HG03025 (cell line): ENCODE data around the gene RNF130.
"Not testable (repeated sequence)": the region's sequence is repeated elsewhere in the genome, so short reads cannot be mapped to it uniquely, and the experiment has no call there.

Source experiments
- ATAC-seq: cut with Tn5 transposase; IDR thresholded peaks from one replicate; pipeline ENCODE4 v1.9.1; 2021; ENCODE audit warnings: mild to moderate bottlenecking, moderate library complexity; ENCODE audit not compliant: unreplicated experiment, low FRiP score

Gene RNF130

DNA sequence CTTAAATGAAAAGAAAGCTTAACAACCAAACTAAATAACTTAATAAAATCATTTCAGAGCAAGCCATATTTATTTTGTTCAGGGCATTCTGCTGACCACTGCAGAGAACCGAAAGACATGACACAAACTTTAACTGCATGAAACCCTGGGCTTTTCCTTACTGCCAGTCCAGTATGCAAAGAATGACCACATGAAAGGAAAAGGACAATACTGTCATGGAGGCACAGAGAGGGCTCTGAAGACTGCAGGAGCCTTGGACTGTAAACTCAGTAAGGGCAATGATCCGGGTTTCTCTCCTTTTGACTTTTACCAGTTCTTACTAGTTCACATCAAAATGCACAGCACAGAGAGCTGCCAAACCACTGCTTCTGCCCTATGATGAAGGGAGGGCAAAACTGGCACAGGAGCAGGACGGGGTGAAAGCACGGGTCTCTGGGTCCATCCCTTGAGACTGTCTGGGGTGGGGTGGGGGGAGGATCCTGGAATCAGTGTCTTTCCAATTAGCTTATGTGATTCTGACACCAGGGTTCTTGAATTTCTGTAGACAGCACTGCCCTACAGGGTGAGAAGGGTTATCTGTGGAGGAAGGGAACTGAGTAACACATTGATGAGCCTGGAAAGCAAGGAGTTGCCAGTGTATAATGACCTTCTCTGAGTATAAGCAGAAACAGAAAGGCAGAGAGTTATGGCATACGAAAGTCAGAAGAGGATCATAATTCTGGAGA is 44.7 kb downstream of the RNF130 start:
- no peak for ATAC-seq

DNA sequence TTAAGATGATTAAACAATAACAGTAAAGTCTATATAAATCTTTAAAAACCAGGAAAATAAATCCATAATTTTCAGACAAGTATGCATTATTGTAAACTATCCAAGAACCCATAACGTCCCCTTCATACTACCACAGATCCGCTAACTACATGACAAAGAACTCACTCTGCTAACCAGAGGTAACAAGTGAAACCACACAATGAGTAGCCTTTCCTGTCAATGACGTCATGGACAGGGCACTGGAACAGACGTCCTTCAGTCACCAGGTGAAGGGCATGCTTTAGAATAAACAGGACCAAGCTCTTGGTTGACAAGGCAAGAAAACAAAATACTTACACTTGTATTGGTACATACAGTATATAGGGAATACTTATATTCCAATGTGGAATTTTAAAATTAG is 45.2 kb downstream of the RNF130 start:
- no peak for ATAC-seq

DNA sequence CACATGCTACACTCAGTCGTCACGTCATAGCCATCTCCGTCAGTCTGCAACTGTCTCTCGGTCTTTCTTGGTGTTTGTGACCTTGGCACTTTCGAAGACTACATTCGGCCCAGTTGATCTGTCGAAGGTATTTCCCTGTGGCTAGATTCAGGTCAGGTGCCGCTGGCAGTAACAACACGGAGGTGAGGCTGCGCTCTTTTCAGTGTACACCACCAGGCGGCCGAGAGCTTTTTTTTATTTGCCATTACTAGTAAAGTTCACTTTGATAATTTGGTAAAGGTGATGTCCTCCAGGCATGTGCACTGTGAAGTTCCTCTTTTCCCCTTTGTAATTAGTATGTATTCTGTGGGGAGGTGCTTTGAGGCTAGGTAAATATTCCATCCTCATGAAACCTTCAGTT is 49.7 kb downstream of the RNF130 start:
- no peak for ATAC-seq

DNA sequence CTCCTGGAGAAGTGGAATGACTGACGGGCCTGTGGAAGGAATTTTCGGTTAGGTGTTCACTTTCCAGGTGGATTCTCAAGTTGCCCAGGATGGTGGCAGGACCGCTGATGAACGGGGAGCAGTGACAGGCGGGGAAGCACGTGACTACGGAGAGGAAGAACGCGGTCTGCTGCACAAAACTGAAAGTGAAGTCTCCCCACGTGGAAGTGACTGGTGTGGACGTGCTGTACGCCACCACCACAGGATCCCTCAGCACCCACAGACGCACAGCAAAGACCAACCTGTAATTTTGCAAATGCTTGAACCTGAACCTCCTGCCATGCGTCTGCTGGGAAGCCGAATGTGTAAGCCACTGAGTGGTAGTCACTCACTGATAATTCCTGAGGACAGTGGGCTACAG is 51.4 kb downstream of the RNF130 start:
- no peak for ATAC-seq

DNA sequence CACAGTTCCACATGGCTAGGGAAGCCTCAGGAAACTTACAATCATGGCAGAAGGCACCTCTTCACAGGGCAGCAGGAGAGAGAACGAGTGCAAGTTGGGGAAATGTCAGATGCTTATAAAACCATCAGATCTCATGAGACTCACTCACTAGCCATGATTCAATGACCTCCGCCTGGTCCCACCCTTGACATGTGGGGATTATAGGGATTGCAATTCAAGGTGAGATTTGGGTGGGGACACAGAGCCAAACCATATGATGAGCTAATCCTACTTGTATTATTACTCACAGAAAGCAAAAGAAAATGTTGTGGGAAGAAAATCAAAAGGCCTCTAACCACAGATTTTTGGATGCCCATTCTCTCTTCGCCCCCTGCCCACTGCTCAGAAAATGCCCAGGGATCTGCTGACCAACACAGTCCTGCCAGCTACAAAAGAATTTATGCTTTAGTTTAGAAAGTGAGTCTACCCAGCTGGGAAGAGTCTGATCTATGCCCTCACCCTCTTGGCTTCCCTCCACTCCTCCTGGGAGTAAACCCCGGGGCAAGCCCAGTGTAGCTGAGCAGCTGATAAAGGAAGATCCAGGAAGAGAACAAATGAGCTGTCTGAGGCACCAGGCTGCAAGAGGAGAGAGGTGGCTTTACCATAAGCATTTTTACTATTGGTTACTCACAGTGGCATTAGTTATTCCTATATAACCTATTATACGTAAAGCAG is 53.1 kb downstream of the RNF130 start:
- ATAC-seq, result no peak

DNA sequence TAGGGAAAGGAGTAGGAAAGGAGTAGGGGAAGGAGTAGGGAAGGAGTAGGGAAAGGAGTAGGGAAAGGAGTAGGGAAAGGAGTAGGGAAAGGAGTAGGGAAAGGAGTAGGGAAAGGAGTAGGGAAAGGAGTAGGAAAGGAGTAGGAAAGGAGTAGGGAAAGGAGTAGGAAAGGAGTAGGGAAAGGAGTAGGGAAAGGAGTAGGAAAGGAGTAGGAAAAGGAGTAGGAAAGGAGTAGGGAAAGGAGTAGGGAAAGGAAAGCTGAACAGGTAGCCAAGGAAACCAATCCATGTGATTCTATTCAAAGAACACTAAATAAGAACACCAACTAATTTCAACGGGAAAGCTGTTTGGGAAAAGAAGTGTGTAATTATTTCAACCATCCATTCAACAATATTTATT is 56.0 kb downstream of the RNF130 start:
- ATAC-seq, result not testable (repeated sequence)

DNA sequence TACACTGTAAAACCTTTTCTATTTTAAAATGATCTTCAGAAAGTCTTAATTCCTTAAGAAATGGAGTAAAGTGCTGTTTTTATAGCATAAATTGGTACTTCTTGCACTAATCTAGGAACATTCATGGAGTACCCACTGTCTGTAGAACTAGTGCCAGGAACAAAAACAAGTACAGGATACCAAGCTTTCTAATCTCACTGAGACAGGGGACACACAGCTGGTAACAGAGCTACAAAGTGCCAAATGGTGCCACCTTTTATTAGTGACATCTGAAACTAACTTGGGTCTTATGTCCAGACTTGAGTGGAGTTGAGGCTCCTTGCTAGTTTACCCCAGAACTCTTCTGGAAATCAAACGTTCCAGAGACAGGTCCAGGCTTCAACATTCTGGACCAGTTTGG is 57.9 kb downstream of the RNF130 start:
- no peak for ATAC-seq

DNA sequence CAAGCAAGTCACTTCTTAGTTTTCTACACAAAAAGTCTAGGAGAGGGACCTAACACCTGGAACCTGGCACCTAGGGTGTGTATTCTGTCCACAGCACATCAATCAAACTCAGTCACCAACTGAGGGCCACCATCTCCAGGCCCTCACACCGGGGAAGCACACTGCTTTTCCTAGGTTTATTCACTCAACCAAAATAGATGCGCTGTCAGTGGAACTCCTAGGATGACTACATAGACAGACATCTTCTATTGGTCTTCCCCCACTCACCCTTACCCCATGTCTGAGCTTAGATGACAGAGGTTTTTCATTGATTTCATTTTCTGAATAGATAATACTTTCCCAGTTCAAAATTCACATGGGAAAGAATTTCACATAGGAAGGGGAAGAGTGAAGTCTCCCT is 59.2 kb downstream of the RNF130 start:
- ATAC-seq, result no peak

DNA sequence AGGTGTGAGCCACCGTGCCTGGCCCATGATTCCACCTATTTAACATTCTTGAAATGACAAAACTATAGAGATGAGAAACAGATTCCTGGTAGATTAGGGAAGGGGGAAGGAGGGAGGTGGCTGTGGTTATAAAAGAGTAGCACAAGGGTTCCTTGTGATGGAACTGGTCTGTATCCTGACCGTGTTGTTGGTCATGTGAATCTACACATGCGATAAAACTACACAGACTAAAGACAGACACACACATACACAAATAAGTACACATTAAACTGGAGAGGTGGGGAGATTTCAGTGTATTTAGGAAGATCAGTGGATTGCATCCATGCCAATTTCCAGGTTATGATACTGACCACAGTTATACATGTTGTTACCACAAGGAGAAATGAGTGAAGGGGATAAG is 60.9 kb downstream of the RNF130 start:
- no peak for ATAC-seq

DNA sequence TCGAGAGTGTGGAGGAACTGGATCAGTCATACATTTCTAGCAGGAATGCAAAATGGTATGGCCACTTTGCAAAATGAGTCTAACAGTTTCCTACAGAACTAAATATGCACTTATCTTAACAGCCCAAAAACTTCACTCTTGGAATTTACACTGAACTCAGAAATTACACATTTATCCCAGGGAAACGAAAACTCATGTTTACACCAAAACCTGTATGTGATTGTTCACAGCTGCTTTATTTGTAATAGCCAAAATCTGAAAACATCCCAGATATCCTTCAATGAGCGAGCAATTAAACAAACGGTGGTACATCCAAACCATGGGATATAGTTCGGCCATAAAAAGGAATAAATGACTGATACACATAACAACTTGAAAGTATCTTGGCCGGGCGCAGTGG is 62.0 kb downstream of the RNF130 start:
- no peak for ATAC-seq

DNA sequence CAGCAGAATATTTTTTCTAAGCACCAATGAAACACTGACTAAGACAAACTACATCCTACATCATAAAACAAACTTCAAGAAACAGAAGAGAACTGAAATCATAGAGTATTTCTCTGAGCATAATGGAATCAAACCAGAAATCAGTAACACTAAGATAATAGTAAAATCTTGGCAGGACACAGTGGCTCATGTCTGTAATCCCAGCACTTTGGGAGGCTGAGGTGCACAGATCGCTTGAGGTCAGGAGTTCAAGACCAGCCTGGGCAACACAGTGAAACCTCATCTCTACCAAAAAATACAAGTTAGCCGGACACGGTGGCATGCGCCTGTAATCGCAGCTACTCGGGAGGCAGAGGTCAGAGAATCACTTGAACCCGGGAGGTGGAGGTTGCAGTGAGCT is 63.1 kb downstream of the RNF130 start:
- ATAC-seq, result no peak

DNA sequence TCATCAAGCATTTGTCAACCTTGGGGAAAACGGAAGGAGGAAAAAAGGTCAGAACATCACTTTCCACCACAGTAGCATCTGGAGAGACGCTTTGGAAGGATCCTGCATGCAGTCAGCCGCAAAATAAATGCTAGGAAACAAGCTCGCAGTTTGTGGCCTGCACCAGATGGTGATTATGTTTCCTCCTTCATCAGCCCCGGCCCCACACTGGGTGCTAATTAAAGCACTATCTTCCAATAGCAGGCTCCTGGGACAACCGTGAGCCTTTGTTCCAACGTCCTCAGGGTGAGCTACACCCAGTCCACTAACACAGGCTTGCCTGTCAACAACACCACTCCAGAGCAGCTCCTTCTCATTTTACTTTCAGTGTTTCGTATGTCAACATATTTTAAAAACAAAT is 64.0 kb downstream of the RNF130 start:
- no peak for ATAC-seq

DNA sequence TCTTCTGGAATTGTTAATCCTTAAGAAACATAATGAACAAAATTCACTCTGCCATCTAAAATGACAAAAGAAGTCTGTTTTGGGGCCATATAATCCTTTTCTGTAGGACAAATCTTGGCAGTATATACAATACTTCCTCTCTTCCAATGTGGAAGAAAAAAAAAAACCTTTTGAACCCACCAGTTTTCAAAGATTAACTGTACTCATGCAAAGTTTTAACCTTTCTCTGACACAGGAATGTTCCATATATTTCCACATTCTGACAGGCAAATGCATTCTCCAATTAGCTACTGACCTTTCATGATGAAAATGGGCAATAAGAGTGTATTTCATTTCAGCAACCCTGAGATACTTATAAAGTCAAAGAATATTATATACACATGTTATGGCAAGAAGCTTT is 65.4 kb downstream of the RNF130 start:
- no peak for ATAC-seq

DNA sequence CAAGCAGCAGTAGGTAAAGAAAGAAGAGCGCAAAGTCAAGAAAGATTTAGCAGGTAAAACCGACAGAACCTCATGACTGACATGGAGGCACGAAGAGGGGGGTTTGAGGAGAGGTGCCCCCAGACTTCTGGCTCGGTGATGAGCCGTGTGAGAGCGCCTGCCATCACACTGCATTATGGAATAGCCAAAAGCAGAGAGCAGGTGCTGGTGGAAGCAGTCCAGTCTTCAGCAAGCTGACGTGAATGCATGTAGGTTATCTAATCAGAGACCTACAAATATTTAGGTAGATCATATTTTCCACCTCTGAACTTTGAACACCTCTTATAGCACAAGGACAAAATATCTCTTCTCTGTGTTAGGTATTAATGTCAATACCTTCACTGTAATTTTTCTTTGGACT is 68.4 kb downstream of the RNF130 start:
- no peak for ATAC-seq

DNA sequence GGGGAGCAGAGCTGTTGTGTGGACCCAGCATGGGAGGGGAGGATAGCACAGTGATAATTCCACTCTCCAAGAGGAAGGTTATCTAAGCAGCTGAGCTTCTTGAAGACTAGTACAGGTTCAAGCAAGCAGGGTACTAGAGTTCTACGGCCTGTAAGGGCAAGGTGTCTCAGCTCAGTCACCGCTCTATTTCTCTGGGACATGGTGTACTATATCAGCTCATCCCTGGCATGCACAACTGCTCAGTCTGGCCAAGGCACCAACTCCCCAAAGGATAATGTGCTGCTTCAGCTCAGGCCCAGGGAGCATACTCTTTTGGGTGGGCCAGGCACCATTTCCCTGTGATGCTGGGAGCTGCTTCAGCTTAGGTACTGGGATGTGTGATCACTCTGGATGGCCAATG is 69.8 kb downstream of the RNF130 start:
- no peak for ATAC-seq

DNA sequence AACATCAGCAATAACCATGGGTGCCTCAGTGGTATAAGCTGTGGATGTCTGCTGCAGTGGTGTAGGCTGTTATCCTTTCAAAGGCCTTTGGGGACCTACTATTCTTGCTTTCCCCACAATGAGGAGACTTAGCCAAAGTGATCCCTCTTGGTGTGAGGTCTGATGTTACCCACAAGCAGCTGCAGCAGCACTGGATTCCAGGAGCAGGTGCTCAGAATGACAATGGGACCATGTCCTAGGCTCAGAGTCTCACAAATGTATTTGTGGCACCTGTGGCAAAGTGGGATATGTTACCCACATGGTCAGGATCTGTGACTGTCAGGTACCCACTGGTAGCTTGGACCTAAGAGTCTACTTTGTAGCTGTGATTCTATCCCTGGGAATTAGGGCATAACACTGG is 70.4 kb downstream of the RNF130 start:
- no peak for ATAC-seq

DNA sequence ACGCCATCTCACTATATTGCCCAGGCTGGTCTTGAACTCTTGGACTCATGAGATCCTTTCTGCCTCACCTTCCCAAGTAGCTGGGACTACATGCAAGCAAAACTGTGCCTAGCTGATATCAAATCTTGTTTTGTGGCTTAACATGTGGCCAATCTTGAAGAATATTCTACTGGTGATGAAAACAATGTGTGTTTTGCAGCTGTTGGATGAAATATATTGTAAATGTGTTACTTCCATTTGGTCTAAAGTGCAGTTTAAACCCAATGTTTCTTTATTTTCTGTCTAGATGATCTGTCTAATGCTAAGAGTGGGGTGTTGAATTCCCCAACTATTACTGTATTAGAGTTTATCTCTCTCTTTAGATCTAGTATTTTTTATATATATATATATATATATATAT is 73.1 kb downstream of the RNF130 start:
- no peak for ATAC-seq

DNA sequence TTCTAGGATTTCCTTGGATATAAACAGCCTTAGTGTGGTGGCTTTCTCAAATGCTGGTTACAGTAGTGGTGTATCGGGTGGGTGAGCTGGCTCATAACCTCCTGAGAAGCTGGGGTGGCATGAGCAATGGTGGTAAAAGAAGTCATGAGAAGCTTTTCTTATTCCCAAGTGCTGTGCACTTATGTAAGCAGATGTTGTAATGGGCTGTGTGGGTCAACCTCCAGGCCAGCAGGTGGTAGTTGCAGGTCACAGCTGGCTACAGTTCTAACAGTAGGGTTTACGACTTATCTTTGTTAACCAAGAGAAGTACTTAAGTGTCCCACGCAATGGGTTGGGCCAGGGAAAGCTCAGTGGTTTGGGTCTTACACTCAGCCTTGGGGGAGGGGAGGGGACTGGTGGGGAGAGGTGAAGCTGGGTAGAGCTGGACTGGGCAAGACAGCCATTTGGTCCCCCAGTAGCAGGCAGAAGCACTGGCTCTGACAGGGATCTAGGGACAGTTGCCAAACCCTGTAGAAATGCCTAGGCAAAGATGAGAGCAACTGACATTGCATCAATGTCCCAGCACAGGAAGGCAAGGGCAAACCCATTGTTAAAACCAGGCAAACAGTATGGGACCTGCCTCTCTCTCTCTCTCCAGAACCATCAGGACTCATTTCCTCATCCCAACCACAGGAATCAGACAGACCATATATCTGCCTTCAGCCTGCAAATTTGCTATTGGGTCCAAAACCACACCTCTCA is 76.8 kb downstream of the RNF130 start:
- ATAC-seq, result no peak

DNA sequence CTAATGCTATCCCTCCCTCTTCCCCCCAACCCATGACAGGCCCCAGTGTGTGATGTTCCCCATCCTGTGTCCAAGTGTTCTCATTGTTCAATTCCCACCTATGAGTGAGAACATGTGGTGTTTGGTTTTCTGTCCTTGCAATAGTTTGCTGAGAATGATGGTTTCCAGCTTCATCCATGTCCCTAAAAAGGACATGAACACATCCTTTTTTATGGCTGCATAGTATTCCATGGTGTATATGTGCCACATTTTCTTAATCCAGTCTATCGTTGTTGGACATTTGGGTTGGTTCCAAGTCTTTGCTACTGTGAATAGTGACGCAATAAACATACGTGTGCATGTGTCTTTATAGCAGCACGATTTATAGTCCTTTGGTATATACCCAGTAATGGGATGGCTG is 78.7 kb downstream of the RNF130 start:
- ATAC-seq, result not testable (repeated sequence)

DNA sequence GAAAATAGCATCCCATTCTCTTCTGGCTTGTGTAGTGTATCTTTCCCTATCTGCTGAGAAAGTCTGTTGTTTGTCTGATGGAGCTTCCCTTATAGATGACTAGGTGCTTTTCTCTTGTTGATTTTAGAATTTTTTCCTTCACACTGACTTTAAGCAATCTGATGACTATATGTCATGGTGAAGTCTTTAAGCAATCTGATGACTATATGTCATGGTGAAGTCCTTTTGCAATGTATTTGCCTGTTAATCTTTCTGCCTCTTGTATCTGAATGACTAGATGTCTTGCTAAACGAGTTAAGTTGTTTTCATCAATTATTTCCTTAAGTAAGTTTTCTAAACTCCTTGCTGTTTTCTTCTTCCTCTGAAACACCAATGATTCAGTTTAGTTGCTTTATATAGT is 80.5 kb downstream of the RNF130 start:
- no peak for ATAC-seq

DNA sequence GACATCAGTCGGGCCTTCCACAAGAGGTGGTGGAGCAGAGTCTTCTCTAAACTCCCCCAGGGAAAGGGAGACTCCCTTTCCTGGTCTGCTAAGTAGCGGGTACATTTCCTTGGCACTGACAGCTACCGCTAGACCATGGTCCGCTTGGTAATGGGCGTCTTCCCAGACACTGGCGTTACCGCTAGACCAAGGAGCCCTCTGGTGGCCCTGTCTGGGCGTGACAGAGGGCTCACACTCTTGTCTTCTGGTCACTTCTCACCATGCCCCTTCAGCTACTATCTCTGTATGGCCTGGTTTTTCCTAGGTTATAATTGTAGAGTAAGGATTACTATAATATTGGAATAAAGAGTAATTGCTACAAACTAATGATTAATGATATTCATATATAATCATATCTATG is 81.0 kb downstream of the RNF130 start:
- not testable (repeated sequence) for ATAC-seq

DNA sequence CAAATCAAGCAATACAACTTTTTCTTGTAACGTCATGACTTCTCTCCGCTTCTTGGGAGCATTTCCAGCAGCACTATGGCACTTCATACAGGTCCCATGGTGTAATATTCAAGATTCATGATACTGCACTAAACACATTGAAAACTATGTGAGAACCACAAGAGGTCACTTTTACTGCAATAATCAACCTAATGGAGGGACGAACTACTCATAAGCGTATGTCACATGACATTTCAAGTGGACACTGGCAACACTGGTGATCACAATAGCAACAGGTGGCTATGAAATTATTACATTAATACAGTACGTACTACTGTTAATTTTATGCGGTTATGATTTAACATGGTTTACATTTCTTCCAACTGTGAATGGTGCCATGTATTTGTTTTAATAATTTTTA is 85.2 kb downstream of the RNF130 start:
- ATAC-seq, result no peak
